Hepatocyte (in vitro differentiated cells): ENCODE measurements around the gene GULP1. TPM values are rescaled to one million over a fixed set of nuclear protein-coding genes. Genes with fewer than 3 reads are reported as not detected.
"Not testable (repeated sequence)": the region's sequence is repeated elsewhere in the genome, so short reads cannot be mapped to it uniquely, and the experiment has no call there.

Source experiments
- DNase-seq: peaks from one replicate; pipeline ENCODE4 v3.0.0-alpha.2; 2016; ENCODE audit warnings: low spot score
- H2AFZ ChIP-seq: fragments of 200-600 bp; sonication (generic); 2 replicates; pipeline ENCODE4 v1.6.0; 2016; ENCODE audit warnings: antibody characterized with exemption, mild to moderate bottlenecking
- H3K27ac ChIP-seq: fragments of 200-600 bp; sonication (generic); 2 replicates; pipeline ENCODE4 v1.5.1; 2016; ENCODE audit warnings: mild to moderate bottlenecking
- H3K27me3 ChIP-seq: fragments of 200-600 bp; sonication (generic); 2 replicates; pipeline ENCODE4 v1.6.1; 2016
- H3K36me3 ChIP-seq: fragments of 200-600 bp; sonication (generic); replicated peaks from 2 replicates; pipeline ENCODE4 v1.5.1; 2016; ENCODE audit warnings: low read depth; ENCODE audit not compliant: insufficient read depth
- H3K4me1 ChIP-seq: fragments of 200-600 bp; sonication (generic); 2 replicates; pipeline ENCODE4 v1.5.1; 2016; ENCODE audit warnings: mild to moderate bottlenecking, moderate library complexity; ENCODE audit not compliant: insufficient read depth
- H3K4me2 ChIP-seq: fragments of 200-600 bp; sonication (generic); 2 replicates; pipeline ENCODE4 v1.6.0; 2016
- H3K4me3 ChIP-seq: fragments of 200-600 bp; sonication (generic); 2 replicates; pipeline ENCODE4 v1.5.1; 2016; ENCODE audit warnings: mild to moderate bottlenecking
- H3K79me2 ChIP-seq: fragments of 200-600 bp; sonication (generic); 2 replicates; pipeline ENCODE4 v1.6.0; 2017; ENCODE audit warnings: mild to moderate bottlenecking
- H3K9me2 ChIP-seq: fragments of 200-600 bp; sonication (generic); replicated peaks from 2 replicates; pipeline ENCODE4 v1.6.0; 2017; ENCODE audit warnings: mild to moderate bottlenecking; ENCODE audit not compliant: insufficient read depth
- H3K9me3 ChIP-seq: fragments of 200-600 bp; sonication (generic); 2 replicates; pipeline ENCODE4 v1.5.1; 2016; ENCODE audit warnings: low read depth, mild to moderate bottlenecking
- H4K20me1 ChIP-seq: fragments of 200-600 bp; sonication (generic); 2 replicates; pipeline ENCODE4 v1.6.0; 2016; ENCODE audit warnings: mild to moderate bottlenecking; ENCODE audit not compliant: insufficient read depth, poor library complexity, severe bottlenecking
- EZH2 ChIP-seq: fragments of 200-600 bp; sonication (generic); IDR thresholded peaks from 2 replicates; pipeline ENCODE4 v1.6.1; 2016; ENCODE audit warnings: antibody characterized with exemption, mild to moderate bottlenecking, borderline replicate concordance
- EZH2phosphoT487 ChIP-seq: fragments of 200-600 bp; sonication (generic); IDR thresholded peaks from one replicate; pipeline ENCODE4 v1.6.1; 2018; ENCODE audit warnings: antibody characterized with exemption, mild to moderate bottlenecking, low read depth, moderate library complexity; ENCODE audit not compliant: unreplicated experiment, severe bottlenecking
- WGBS: methylation state at CpG from one replicate; pipeline ENCODE4 v1.1.6; 2016; ENCODE audit warnings: low lambda C conversion rate; ENCODE audit errors: missing lambda C conversion rate; 5-methylcytosine and 5-hydroxymethylcytosine counted together
- polyA plus RNA-seq: library from polyadenylated mRNA; unstranded; fragments of >200 nt; fragmentation: Nextera tagmentation; extraction: Ambion mirVana; gene quantifications from 2 replicates; pipeline ENCODE4 v1.2.1, GENCODE V29; 2016
- total RNA-seq: library from RNA; depleted of rRNA; stranded (reverse); fragments of >200 nt; gene quantifications from 2 replicates; pipeline ENCODE4 v1.2.3, GENCODE V29; 2014
- TF ChIP-seq, protein P1 (sequence below): fragments of 200-600 bp; sonication (generic); IDR thresholded peaks from 2 replicates; pipeline ENCODE4 v1.5.1; 2016; ENCODE audit warnings: antibody characterized with exemption, mild to moderate bottlenecking; ENCODE audit not compliant: poor library complexity

Gene GULP1
- total and polyA plus RNA-seq, 2 experiments from 2014 or later = 55.6 to 135 TPM

DNA sequence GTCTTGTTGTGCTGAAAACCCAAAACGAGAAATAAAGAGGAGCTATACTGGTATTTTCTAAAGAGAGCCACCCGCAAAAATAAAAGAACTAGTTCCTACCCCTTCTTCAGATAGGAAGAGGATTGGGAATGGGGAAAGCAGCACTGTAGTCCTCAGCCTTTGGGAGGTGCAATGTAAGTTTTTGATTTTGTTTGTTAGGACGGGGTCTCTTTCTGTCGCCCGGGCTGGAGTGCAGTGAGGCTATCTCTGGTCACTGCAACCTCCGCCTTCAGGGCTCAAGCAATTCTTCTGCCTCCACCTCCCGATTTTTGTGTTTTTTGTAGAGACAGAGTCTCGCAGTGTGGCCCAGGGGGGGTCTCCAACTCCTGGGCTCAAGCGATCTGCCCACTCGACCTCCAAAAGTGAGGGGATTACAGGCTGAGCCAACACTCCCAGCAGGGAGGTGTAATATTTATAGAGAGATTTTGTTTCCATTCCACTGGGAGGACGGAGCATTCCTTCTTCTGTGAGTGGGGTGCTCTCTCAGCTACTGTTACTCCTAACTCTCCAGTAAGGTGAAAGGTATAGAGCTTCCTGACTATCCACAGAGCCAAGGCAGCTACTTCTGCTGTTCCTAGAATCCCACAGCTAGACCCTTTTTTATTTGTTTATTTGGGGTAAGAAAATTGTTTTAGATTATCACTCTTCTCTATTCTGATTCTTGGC lies 13.1 kb upstream of the GULP1 start:
- DNase-seq = no peak
- Histone ChIP-seq H3K4me1 (no peaks in the 10 kb centered on the region), H4K20me1 (no peaks in the 10 kb centered on the region), H3K4me2 (peak overlapping the region; percentile 58), H2AFZ (peak overlapping the region; percentile 53), H3K9me3 (no peaks in the 10 kb centered on the region), H3K9me2 (no peaks in the 10 kb centered on the region), H3K36me3 (no peaks in the 10 kb centered on the region), H3K27me3 (no peaks in the 10 kb centered on the region), H3K79me2 (no peaks in the 10 kb centered on the region), H3K27ac (no peak overlapping the region), H3K4me3 (no peak overlapping the region)
- 36% methylated on average over 11 of the region's 11 CpGs for WGBS
- TF ChIP-seq EZH2phosphoT487 = no peak
- no peak for TF ChIP-seq EZH2
- TF ChIP-seq, protein P1, sequence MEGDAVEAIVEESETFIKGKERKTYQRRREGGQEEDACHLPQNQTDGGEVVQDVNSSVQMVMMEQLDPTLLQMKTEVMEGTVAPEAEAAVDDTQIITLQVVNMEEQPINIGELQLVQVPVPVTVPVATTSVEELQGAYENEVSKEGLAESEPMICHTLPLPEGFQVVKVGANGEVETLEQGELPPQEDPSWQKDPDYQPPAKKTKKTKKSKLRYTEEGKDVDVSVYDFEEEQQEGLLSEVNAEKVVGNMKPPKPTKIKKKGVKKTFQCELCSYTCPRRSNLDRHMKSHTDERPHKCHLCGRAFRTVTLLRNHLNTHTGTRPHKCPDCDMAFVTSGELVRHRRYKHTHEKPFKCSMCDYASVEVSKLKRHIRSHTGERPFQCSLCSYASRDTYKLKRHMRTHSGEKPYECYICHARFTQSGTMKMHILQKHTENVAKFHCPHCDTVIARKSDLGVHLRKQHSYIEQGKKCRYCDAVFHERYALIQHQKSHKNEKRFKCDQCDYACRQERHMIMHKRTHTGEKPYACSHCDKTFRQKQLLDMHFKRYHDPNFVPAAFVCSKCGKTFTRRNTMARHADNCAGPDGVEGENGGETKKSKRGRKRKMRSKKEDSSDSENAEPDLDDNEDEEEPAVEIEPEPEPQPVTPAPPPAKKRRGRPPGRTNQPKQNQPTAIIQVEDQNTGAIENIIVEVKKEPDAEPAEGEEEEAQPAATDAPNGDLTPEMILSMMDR = no peak

DNA sequence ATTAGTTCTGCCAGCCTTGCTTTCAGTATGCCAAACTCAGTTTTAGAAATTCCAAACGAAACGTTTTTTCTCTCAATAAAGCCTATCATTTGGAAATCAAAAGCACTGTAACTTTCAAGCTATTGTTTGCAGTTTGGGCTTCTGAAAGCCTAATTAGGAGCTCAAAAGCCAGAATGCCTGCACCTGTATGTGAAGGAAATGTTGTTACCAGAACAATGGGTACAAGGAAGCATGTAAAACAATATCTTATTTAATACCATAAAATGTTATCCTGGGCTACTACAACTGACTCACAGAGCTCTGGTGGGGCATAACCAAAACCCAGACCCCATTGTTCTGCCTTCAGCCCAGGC lies 12.6 kb upstream of the GULP1 start:
- no peak for DNase-seq
- H3K4me3 ChIP-seq = no peak overlapping the region
- no peaks in the 10 kb centered on the region for H3K36me3 ChIP-seq
- H3K9me2 ChIP-seq = no peaks in the 10 kb centered on the region
- no peaks in the 10 kb centered on the region for H3K79me2 ChIP-seq
- H3K4me1 ChIP-seq = no peaks in the 10 kb centered on the region
- H3K27ac ChIP-seq = no peak overlapping the region
- H4K20me1 ChIP-seq = no peaks in the 10 kb centered on the region
- WGBS = 19% methylated on average over 2 of the region's 2 CpGs
- H3K27me3 ChIP-seq = no peaks in the 10 kb centered on the region
- no peaks in the 10 kb centered on the region for H3K9me3 ChIP-seq
- peak overlapping the region; percentile 58 for H3K4me2 ChIP-seq
- TF ChIP-seq EZH2 (no peak), EZH2phosphoT487 (no peak)
- TF ChIP-seq, protein P1 = no peak
- H2AFZ ChIP-seq = peak overlapping the region; percentile 53

DNA sequence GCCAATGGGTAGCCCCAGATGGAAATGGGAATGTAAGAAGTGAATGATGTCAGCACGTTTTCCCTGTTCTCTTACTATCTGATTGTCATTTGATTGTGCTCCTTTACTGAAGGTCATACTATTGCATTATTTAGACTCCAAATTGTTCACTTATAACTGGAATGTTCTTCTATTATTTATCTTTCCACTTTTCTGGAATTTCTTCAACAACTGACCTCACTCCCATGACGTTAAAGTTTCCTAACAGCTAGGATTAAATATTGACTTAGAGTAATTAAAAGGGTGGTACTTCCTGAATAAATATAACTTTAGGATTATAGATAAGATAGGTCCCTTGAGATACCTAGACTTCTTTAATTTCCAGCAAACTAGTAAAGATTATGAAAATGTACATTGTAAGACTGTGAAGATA lies 10.9 kb upstream of the GULP1 start:
- no peaks in the 10 kb centered on the region for H4K20me1 ChIP-seq
- TF ChIP-seq EZH2phosphoT487 = no peak
- TF ChIP-seq, protein P1 = no peak
- TF ChIP-seq EZH2 = no peak
- H3K4me1 ChIP-seq = no peaks in the 10 kb centered on the region
- no peak overlapping the region for H3K4me3 ChIP-seq
- no peaks in the 10 kb centered on the region for H3K27me3 ChIP-seq
- no peaks in the 10 kb centered on the region for H3K9me3 ChIP-seq
- no peaks in the 10 kb centered on the region for H3K36me3 ChIP-seq
- WGBS = 31% methylated on average over 2 of the region's 2 CpGs
- no peaks in the 10 kb centered on the region for H3K9me2 ChIP-seq
- peak; percentile 9 for DNase-seq
- no peaks in the 10 kb centered on the region for H3K79me2 ChIP-seq
- H3K27ac ChIP-seq = no peak overlapping the region
- H2AFZ ChIP-seq = no peak overlapping the region
- no peak overlapping the region for H3K4me2 ChIP-seq

DNA sequence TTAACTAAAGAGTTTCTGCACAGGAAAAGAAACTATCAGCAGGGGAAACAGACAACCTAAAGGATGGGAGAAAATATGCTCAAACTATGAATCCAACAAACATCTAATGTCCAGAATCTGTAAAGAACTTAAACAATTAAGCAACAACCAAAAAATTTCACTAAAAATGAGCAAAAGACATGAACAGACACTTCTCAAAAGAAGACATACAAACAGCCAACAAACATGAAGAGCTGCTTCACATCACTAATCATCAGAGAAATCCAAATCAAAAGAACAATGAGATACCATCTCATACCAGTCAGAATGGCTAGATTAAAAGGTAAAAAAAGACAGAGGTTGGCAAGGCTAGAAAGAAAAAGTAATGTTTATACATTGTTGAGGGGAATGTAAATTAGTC lies 8.8 kb upstream of the GULP1 start:
- Histone ChIP-seq H3K4me2 (no peak overlapping the region), H3K79me2 (no peaks in the 10 kb centered on the region), H3K9me3 (no peaks in the 10 kb centered on the region), H3K9me2 (no peaks in the 10 kb centered on the region), H2AFZ (no peak overlapping the region), H3K27ac (no peak overlapping the region), H3K4me1 (no peaks in the 10 kb centered on the region), H3K4me3 (no peak overlapping the region), H3K27me3 (no peaks in the 10 kb centered on the region), H3K36me3 (no peaks in the 10 kb centered on the region), H4K20me1 (no peaks in the 10 kb centered on the region)
- TF ChIP-seq EZH2phosphoT487 (no peak), EZH2 (no peak)
- TF ChIP-seq, protein P1 = no peak
- no peak for DNase-seq

DNA sequence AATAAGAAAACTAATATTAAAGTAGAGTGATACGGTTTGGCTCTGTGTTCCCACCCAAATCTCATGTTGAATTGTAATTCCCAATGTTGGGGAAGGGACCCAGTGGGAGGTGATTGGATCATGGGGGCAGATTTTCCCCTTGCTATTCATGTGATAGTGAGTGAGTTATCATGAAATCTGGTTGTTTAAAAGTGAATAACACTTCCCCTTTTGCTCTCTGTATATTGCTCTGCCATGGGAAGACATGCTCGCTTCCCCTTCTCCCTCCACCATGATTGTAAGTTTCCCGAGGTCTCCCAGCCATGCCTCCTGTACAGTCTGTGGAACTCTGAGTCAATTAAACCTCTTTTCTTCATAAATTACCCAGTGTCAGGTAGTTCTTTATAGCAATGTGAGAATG lies 7.4 kb upstream of the GULP1 start:
- 95% methylated on average over 3 of the region's 3 CpGs for WGBS

More for the DNA sequence above, 7.4 kb upstream of the GULP1 start:
- not testable (repeated sequence) for DNase-seq, H3K27me3 ChIP-seq, H3K4me3 ChIP-seq, H3K9me3 ChIP-seq, H3K27ac ChIP-seq, H3K36me3 ChIP-seq, H3K4me2 ChIP-seq, H2AFZ ChIP-seq, H3K9me2 ChIP-seq, H3K4me1 ChIP-seq, H4K20me1 ChIP-seq, H3K79me2 ChIP-seq
